SK-N-SH treated with all-trans-retinoic acid at 6 μM for 48 hours (cell line): ENCODE results near the gene WWC1.

Experiments used
- ESRRG ChIP-seq: fragments of 250-450 bp; sonication (Bioruptor Pico); IDR thresholded peaks from 2 replicates; pipeline ENCODE4 v1.6.1; 2021; ENCODE audit warnings: mild to moderate bottlenecking
- GLIS3 ChIP-seq: fragments of 250-450 bp; sonication (Bioruptor Pico); IDR thresholded peaks from 2 replicates; pipeline ENCODE4 v1.5.0; 2020; ENCODE audit warnings: mild to moderate bottlenecking, moderate library complexity
- ISL1 ChIP-seq: fragments of 250-450 bp; sonication (Bioruptor Pico); IDR thresholded peaks from 2 replicates; pipeline ENCODE4 v2.1.2; 2022; ENCODE audit warnings: mild to moderate bottlenecking, moderate library complexity
- PATZ1 ChIP-seq: fragments of 250-450 bp; sonication (Bioruptor Pico); IDR thresholded peaks from 2 replicates; pipeline ENCODE4 v1.8.0; 2020; ENCODE audit warnings: mild to moderate bottlenecking, moderate library complexity, borderline replicate concordance
- RARB ChIP-seq: fragments of 250-450 bp; sonication (Bioruptor Pico); IDR thresholded peaks from 2 replicates; pipeline ENCODE4 v1.8.0; 2021; ENCODE audit warnings: mild to moderate bottlenecking, moderate library complexity
- SNAI2 ChIP-seq: fragments of 250-450 bp; sonication (Bioruptor Pico); IDR thresholded peaks from 2 replicates; pipeline ENCODE4 v1.5.0; 2020; ENCODE audit warnings: mild to moderate bottlenecking, moderate library complexity
- TSHZ2 ChIP-seq: fragments of 250-450 bp; sonication (Bioruptor Pico); IDR thresholded peaks from 2 replicates; pipeline ENCODE4 v1.5.0; 2020; ENCODE audit warnings: mild to moderate bottlenecking, moderate library complexity
- ZC3H10 ChIP-seq: fragments of 250-450 bp; sonication (Bioruptor Pico); IDR thresholded peaks from 2 replicates; pipeline ENCODE4 v1.5.1; 2021; ENCODE audit warnings: mild to moderate bottlenecking, moderate library complexity
- ZFP3 ChIP-seq: fragments of 250-450 bp; sonication (Bioruptor Pico); IDR thresholded peaks from 2 replicates; pipeline ENCODE4 v1.5.0; 2020; ENCODE audit warnings: mild to moderate bottlenecking, moderate library complexity
- ZFP30 ChIP-seq: fragments of 450-650 bp; formaldehyde crosslinking; IDR thresholded peaks from 2 replicates; pipeline ENCODE4 v1.5.0; 2022; ENCODE audit warnings: mild to moderate bottlenecking, moderate library complexity
- ZNF565 ChIP-seq: fragments of 450-650 bp; formaldehyde crosslinking; conservative IDR thresholded peaks from 2 replicates; pipeline ENCODE4 v1.5.0; 2020; ENCODE audit warnings: low read depth, mild to moderate bottlenecking, moderate library complexity
- ZNF70 ChIP-seq: fragments of 450-650 bp; formaldehyde crosslinking; IDR thresholded peaks from 2 replicates; pipeline ENCODE4 v1.5.0; 2020; ENCODE audit warnings: mild to moderate bottlenecking, moderate library complexity
- ZNF8 ChIP-seq: fragments of 450-650 bp; formaldehyde crosslinking; IDR thresholded peaks from 2 replicates; pipeline ENCODE4 v1.5.0; 2020; ENCODE audit warnings: mild to moderate bottlenecking, moderate library complexity
- TF ChIP-seq, protein P1 (sequence below): fragments of 250-450 bp; sonication (Bioruptor Pico); IDR thresholded peaks from 2 replicates; pipeline ENCODE4 v1.5.1; 2020; ENCODE audit warnings: low read depth, mild to moderate bottlenecking, moderate library complexity

DNA sequence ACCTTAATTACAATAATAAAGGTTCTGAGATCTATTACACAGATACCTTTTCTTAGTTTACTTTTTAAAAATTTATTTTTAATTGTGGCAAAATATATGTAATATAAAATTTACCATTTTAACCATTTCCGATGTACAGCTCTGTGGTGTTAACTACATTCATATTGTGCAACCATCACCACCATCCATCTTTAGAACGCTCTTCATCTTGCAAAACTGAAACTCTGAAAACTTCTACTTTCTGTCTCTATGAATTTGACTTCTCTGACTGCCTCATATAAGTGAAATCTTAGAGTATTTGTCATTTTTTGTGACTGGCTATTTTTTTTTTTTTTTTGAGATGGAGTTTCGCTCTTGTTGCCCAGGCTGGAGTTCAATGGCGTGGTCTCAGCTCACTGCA is 26.8 kb downstream of the WWC1 start:
- TF ChIP-seq GLIS3 (CRISPR knock-in tag) (no peak), PATZ1 (no peak), ZFP30 (no peak), SNAI2 (CRISPR knock-in tag) (no peak), ISL1 (no peak), ZC3H10 (CRISPR knock-in tag) (no peak), ZNF8 (CRISPR knock-in tag) (no peak), RARB (CRISPR knock-in tag) (no peak), ZNF70 (CRISPR knock-in tag) (no peak), ZNF565 (no peak), ZFP3 (CRISPR knock-in tag) (no peak), ESRRG (no peak), TSHZ2 (CRISPR knock-in tag) (no peak)
- TF ChIP-seq, protein P1, sequence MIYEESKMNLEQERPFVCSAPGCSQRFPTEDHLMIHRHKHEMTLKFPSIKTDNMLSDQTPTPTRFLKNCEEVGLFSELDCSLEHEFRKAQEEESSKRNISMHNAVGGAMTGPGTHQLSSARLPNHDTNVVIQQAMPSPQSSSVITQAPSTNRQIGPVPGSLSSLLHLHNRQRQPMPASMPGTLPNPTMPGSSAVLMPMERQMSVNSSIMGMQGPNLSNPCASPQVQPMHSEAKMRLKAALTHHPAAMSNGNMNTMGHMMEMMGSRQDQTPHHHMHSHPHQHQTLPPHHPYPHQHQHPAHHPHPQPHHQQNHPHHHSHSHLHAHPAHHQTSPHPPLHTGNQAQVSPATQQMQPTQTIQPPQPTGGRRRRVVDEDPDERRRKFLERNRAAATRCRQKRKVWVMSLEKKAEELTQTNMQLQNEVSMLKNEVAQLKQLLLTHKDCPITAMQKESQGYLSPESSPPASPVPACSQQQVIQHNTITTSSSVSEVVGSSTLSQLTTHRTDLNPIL (CRISPR knock-in tag) = no peak
